Endothelial cell of hepatic sinusoid (primary cell): ENCODE measurements around the gene RBBP5.

Experiments used
- in situ Hi-C: cut with HindIII; loops from 2 replicates; pipeline ENCODE4 v1.10.0; 2017; ENCODE audit warnings: low sequenced_read_pairs

The RBBP5 gene

DNA sequence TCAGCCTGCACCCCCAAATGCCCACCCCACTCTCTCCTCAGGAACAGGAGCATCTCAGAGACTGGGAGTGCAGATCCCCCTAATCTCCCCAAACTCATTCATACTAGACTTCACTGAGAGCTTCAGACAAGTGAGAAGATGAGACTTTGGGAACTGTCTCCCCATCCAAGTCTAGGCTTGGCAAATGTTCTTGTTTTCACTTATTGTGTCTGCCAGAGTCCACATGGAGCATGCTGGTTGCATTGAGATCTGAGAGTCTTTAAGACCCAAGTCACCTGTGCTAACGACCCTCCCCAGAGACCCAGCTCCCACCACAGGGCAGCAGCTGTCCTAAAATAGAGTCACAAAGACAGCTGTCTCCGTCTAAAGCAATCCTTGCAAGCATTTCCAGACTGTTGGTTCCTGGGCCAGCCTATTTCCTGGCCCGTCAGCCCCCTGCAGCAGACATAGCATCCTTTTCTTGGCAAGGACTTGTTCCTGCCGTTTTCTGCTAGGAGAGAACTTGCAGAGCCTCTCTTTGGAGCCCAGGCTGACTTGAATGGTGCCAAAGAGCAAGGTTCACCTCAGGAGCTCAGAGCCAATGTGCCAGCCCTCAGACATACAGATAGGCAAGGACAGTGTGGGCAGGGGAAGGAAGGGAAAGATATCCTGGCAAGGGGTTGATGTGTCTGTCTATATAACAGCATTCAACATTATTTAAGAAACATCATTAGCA, 80.6 kb downstream of the RBBP5 start:
- in situ Hi-C loops, result no loop called here

DNA sequence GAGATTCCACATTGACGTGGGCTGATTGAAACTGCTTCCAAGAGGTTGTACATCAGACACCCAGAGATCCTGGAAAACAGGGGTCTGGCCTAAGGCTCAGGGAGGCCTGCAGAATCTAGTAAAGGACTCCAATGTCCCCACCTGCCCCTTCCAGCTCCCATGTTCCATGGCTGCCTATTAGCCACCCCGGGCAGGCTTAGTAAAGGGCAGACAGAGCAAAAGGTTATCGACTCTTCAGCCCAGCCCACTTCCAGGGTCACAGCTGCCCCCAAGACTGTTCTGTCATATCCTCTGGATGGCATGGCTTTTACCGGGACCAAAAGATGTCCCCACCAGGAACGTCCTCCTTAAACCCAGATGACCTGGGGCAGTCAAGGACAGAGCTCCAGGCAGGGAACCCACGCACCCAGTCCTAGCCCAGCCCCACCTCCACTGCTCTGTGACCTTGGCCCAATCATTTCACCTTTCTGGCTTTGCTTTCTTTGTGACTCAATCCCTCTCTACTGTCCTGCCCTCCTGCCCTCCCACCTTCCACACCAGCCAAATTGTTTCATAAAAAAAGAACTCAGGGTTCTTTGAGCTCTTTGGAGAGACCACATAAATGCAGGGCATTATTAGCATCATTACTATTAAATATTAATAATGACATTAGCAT, 83.5 kb downstream of the RBBP5 start:
- in situ Hi-C loops, result no loop called here

DNA sequence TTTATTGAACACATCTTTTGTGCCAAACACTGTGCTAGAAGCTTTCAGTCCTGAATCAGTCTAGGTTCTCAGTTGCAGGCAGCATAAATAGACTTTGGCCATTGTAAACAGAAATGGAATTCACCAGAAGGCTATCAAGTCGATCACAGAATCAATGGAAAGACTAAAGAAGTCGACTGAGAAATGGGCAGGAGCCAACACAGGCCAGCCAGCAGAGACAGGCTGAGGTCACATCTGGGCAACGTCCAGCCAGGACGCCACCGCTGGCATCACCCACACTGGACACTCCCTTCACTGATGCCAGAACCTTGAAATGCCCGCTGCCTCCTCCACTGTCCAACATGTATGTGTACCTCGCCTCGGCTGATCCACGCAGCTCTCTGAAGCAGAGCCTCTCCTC, 84.2 kb downstream of the RBBP5 start:
- in situ Hi-C loops, result no loop called here
